Stimulated activated CD4-positive, alpha-beta T cell treated with anti-CD3 and anti-CD28 coated beads, Interleukin-2, amount 100 ng/mL, for 48 hours (primary cell): ENCODE results near the gene KIF1C.
A peak's percentile ranks its signal among the peaks of the same experiment; 100 is the strongest.

Experiments used
- DNase-seq, 2 donors: peaks; one replicate each; pipeline ENCODE4 v3.0.0-alpha.2; 2020

KIF1C gene

DNA sequence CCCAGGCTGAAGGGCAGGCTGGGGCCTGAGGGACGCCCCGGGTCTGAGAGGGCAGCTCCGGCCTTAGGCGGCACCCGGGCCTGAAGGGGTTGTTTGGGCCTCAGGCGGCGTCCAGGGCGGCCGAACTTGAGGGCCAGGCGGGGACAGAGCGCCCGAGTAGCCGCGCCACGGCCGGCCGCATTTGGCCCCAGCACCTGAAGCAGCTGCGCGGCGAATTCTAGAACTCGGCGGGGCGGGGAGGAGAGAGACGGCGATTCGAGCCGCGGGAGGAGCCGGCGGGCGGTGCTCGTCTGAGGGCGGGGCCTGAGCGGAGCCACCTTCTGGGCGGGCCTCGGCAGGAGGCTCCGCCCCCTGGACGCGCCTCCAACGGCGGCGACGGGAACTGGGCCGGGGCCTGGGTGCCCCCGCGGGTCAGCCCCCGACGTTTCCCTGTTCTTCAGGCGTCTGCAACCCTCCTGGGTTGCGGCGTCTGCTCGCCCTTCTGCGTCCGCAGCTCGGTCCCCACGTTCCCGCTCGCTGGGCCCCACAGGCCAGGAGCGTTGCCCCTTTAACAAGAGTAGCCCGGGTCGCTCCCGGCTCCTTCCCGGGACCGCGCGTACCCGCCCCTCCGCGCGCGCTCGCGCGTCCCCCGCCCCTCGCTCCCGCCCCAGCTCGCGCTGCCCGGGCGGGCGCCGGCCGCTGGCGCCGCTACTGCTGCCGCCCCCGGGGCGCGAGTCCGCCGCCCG is at the start of gene KIF1C, which contains the start of gene INCA1:
TSS of gene KIF1C (plus strand) at position 649 of the 725 bp plus-strand sequence. CDS start 2,297 bp downstream, outside the sequence.
TSS of gene INCA1 (minus strand) at position 221 of the 725 bp plus-strand sequence. CDS start 3,085 bp downstream, outside the sequence.
- DNase-seq: peak; percentile 89

DNA sequence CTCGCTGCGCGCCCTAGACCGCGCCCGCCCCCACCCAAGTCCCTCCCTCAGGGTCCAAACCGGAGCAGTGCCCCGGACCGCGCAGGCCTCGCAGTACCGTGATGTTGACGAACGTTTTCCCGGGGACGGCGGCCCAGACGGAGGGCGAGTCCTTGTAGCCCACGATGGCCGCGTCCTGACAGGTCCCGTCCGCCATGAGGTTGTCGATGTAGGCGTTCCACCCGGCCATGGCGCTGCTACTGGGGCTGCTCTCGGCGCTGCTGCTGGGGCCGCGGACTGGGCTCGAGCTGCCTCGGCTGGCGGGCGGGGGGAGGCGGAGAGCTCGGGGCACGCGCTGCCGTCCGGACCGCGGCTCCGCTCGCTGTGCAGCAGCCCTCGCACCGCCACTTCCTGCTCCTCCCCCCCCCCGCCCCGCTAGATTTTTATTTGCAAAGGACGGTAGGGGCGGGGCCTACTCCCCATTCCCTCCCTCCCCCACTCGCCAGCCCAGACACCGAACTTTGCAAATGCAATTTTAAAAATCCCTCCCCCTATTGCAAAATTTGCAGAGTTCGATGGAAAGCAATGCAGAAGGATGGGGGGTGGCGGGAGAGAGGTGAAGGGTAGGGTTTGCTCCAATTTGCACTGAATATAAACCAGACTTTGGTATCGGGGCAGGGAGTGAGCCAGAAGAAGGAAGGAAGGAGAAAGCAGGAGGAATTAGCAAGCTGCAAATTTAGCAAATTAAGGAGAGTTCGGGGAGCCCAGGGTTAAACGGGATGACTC is 49.4 kb upstream of the KIF1C start, which contains the start of gene PFN1:
TSS of gene PFN1 (minus strand) at position 365 of the 765 bp plus-strand sequence. CDS start at position 229, 136 bp downstream.
- peak; percentile 84 to 85 for DNase-seq

DNA sequence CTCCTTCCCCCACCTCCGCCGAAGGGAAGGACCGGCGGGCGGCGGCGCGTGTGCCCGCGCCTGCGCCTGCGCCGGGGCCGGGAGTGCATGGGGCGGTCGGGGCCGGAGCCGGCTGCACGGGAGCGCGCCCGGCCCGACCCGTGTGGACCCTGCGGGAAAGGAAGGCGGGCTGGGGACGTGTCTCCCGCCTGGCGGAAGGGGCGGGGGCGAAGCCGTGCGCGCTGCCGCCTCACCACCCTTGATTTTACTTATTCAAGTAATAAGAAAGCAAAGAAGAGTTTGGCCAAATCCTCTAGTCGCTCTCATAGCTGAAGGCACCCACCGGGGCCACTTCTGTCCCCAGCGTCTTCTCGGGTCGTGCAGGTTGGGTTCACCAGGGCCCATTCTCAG is 48.8 kb upstream of the KIF1C start:
- peak; percentile 66 to 75 for DNase-seq

DNA sequence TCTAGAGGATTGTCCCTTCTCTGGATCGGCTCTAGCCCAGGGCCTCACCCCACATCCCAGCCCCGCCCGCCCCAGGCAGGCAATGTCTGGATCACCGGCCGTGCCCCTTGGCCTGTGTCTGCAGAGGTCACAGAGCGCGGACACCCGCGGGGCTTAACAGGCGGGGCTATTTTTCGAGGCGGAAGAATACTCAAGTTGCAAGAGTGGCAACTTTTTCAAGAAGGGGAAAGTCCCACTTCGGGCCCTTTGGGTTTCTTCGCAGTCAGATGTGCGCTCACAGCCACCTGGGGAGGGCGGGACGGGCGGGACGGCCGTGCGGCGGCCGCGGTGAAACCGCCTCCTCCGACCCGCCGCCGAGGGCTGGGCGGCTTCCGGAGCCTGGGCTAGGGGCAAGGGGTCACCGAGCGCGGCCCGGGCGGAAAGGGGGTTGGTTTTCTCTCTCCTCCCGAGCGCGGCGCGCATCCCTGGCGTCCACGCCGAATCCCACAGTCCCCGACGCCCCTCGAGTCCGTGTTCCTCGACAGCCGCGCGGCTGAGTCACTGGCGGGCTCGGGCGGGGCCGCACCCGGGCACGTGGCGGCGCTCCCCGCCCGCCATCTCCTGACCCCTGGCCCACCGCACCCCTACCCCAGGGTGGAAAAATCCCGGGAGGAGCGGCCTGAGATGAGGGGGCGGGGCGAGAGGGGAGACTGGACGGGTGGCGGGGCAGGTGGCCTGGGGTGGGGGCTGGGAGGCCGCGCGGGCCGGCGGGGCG is 48.3 kb upstream of the KIF1C start:
- DNase-seq: peak; percentile 65 to 70

DNA sequence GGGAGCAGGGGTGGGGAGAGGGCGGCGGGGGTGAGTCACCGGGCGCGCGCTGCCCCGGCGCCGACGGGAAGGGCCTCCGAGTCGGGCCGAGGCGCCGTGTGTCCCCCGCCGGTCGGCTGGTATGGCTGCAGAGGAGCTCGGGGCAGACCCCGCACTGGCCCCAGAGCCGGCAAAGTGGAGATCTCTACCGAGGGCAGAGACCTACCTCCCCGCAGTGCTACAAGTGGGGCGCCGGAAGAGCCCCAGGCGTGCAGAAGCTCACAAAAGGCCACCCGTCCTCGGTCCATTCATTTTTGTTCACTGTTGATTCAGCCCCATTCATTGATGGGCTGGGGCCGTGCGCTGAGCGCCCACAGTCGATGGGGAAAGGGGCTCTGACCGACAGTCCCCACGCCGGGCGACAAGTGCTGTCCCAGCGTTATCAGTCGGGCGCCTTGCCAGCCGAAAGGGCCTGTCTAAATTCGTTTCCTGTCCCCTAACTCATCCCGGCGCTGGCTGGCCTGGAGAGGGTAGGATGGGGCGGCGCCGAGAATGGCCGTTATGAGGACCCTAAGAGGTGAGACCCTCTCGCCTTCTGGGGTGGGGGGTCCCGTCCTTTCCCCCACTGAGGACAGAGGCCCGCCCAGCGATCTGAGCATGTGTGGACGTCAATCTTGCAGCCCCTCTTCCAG is 47.5 kb upstream of the KIF1C start:
- DNase-seq: no peak

DNA sequence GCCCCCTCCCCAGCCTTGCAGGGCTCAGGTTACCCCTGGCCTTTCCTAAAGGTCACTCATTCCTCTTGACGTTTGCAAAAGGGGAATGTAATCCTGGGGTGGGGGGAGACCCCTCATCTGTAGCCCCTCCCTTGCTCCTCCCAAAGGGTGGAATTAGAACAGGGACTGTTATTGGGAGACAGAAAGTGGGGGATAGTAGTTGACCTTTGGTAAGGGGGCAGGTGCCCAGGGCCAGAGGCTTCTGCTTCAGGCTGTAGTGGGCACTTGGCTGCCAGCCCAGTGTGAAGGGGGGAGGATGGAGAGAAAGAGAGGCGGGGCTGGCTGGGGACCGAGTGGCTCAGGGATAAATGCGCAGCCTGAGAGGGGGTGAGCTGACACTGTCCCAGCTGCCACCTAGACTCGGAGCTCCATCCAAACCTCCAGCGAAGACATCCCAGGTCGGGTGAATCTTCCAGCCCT is 47.0 kb upstream of the KIF1C start, which contains the start of gene ENO3:
TSS of gene ENO3 (plus strand) at position 374 of the 459 bp plus-strand sequence. CDS start 711 bp downstream, outside the sequence.
- DNase-seq: no peak

DNA sequence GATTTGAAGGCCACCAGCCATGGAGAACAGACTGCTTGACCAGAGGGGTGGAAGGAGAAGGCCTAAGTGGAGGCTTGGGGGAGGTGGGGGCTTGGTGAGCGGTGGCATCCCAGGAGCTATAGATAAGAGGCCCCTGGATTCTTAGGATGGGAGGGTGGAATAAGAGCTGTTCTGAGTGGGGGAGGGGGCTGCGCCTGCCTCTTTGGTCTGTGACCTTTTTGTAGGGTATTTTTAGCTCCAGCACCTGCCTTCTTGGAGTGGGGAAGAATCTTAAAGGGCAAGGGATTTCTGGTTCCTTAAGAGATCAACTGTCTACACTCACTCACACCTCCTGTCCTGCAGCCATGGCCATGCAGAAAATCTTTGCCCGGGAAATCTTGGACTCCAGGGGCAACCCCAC is 46.3 kb upstream of the KIF1C start:
- no peak for DNase-seq

DNA sequence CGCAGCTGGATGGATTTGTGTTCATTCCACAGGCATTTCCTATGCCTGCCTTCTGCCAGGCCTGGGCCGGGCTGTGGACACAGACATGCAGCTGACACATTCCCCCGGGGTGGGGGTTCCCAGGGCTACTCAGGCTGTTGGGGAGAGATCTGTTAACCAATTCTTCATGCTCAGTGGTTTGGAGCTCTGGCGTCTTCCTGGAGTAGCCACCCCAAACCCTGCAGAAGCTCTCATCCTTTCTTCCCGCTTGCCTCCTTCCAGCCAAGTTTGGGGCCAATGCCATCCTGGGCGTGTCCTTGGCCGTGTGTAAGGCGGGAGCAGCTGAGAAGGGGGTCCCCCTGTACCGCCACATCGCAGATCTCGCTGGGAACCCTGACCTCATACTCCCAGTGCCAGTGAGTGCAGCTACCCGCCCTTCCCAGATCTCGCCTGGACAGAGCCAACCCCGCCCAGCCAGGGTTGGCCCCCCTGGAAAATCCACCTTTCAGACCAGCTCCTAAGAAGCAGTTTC is 44.2 kb upstream of the KIF1C start:
- DNase-seq: no peak

DNA sequence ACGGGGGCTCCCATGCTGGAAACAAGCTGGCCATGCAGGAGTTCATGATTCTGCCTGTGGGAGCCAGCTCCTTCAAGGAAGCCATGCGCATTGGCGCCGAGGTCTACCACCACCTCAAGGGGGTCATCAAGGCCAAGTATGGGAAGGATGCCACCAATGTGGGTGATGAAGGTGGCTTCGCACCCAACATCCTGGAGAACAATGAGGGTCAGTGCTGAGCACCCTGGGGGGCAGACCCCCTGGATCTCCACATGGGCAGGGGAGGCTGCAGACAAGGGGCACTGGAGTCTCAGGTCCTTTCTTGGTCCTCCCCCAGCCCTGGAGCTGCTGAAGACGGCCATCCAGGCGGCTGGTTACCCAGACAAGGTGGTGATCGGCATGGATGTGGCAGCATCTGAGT is 42.7 kb upstream of the KIF1C start:
- DNase-seq: no peak

DNA sequence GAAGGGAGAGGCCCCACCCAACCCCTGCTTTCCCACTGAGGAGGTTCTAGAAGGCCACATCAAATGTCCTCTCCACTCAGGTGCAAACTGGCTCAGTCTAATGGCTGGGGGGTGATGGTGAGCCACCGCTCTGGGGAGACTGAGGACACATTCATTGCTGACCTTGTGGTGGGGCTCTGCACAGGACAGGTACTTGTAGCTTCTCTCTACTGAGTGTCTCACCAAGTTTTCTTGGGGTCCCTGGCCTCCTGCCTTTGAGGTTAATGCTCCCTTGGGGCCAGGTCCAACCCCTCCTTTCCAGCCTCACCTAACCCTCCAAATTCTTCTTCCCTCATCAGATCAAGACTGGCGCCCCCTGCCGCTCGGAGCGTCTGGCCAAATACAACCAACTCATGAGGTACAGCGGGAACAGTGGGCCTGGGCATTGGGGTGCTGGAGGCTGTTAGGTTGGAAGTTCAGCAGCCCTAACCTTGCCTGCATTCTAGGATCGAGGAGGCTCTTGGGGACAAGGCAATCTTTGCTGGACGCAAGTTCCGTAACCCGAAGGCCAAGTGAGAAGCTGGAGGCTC is 41.2 kb upstream of the KIF1C start:
- peak in 1 of 2 donors; percentile 49 for DNase-seq

DNA sequence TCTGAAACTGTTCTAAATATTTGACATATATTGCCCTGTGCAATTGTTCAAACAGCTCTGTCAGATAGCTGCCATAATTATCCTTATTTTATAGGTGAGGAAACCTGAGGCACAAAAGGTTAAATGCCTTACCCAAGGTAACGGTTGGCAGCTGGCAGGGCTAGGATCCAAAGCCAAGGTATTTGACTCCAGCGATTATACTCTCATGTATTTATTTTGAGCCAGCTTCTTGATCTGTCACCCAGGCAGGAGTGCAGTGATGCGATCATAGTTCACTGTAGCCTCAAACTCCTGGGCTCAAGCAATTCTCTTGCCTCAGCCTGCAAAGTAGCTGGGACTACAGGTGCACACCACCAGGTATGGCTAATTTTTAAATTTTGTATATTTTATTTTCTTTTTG is 39.6 kb upstream of the KIF1C start:
- DNase-seq: no peak

DNA sequence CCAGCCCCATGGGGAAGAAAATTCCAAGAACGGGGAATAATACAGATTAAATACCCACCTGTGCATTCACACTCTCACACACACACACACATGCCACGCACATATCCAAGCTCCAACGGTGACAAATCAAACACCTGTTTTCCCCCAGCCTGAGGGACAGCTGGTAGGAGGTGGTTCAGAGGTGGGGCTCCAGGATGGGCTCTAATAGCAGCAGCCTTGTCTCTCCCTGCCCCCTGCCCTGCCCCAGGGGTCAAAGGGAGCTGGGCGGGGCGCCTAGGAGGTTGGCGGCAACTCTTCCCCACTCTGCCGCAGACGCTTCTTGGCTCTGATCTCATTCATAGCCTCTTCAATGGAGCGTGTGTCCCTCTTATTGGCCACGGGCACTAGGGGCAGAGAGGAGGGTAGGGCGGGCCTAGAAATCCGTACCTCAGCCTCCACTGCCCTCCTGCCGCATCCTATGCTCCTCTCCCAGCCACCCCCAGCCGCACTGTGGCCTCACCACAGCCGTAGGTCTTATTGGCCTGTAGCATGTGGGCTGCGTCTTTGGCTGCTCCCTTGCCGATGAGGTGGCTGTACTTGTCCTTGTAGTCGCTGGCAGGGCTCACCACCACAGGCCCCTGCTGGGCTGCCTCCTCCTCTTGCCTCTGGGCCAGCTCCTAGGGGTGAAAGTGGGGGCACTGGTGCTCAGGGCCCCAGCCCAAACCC is 38.3 kb upstream of the KIF1C start:
- no peak for DNase-seq

DNA sequence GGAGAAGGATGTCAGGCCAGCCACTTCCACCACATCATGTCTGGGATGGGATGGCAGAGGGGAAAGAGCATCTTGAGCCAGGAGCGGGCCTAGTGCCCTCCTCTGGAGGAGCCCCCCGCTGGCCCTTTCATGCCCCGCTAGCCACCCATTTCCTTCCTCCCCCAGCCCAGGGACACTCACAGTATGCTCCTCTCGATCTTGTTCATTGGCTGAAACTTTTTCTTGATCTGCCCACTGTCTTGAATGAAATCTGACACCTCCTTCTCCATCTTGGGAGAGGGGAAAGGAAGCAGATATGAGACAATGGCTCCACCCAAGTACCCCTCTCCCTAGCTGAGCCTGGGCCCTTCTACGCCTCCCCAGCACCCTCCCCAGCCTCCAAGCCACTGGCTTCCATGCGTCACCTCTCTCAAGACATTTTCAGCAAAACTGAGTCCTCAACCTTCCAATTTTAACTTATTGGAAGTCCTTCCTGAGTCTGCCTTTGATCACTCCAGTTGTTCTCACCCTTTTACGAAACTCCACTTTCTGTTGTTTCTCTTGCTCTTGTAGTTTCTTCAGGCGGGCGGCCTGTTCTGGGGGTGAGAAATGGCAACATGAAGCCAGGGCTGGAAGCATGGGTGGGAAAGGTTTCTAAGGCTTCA is 37.3 kb upstream of the KIF1C start:
- no peak for DNase-seq

DNA sequence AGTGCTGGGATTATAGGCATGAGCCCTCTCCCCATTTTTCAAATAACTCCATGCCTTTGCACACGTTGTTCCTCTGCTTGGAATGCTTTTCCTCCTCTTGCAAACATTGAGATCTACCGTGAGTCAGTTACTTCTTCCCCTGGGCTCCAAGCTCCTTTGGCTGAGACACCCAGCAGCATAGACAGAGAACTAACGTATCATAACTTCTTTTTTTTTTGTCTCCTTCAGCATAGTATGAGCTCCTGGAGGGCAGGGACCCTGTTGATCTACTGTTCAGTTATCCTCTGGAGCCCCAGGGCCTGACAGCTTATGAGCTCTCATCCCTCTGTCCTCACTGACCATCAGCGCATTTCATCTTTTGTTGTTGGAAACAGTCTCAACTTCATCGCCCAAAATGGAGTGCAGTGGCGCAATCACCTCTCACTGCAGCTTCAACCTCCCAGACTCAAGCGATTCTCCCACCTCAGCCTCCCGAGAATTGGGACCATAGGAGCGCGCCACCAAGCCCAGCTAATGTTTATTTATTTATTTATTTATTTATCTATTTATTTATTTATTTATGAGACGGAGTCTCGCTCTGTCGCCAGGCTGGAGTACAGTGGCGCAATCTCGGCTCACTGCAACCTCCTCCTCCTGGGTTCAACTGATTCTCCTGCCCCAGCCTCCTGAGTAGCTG is 32.3 kb upstream of the KIF1C start:
- no peak for DNase-seq

DNA sequence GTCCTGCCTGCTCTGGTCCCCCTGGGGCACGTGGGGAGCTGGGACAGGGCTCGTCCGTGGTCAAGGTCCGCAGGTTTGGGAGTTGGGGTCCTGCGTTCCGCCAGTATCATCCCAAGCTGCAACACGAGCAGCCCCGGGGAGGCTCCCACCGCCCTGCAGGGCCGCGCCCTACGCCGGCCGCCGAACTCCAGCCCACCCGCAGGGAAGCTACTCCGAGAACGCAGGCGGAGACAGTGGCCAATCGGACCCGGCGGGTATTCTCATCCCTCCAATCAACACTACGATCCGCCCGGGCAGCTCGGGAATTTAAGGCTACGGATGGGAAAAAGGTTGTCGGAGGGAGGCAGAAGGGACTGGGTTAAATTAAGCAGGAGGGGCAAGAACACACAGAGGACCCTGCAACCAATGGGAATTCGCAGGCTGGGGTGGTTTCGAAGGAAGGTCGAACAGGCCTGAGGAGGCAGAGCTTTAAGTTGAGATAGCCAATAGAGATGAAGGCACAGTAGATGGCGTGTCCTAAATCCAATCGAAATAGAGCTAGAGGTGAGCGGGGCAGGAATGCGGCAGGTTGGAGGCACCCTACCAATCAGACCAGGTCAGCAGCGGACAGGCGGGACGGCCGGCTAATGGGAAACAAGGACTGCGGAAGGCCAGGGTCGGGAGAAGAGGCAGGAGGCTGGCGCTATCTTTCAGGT is 30.8 kb upstream of the KIF1C start:
- DNase-seq: peak; percentile 79 to 84

DNA sequence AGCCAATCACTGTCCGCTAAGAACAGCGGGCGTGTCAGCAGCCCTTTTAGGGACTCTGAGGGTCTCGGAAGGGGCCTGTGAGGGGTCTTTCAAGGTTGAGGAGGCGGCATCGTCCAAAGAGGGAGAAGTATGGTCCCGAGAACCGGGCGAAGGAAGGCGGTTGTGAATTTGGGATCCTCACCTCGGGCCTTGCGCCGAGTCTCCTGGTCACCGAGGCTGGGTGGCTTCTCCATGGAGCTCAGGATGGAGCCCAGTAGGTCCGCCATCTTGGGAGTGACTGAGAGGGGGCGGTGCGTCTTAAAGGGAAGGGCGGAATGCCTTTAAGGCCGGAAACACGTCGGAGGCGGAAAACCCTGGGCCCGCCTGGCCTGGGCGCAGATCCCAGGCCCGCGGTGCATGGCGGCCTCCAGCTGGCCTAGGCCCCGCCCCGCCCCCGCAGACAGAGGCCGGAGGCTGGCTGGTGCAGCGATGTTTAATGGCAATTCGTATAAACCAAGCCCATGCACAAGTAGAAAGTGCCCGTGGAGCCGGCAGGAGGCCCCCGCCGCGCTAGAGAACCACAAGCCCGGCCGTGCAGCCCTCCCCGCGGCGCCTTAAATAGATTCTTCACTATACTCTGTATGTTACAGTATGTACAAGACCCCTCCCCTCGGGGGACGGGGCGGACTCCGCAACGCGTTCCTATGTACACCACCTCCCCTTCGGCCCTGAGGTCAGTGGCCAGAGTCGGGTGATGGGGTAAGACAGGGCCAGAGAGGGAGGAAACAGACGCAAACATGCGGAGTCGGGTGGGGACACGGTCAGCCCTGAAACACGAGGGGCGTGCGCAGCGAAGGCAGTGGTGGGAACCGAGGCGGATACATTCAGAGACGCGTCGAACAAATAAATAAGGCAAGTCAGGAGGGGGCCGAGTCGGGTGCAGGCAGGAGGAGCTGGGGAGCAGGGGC is 29.9 kb upstream of the KIF1C start, which contains the start of gene SPAG7:
TSS of gene SPAG7 (minus strand) at position 279 of the 947 bp plus-strand sequence. CDS start at position 266, 13 bp downstream.
- peak; percentile 90 to 92 for DNase-seq

DNA sequence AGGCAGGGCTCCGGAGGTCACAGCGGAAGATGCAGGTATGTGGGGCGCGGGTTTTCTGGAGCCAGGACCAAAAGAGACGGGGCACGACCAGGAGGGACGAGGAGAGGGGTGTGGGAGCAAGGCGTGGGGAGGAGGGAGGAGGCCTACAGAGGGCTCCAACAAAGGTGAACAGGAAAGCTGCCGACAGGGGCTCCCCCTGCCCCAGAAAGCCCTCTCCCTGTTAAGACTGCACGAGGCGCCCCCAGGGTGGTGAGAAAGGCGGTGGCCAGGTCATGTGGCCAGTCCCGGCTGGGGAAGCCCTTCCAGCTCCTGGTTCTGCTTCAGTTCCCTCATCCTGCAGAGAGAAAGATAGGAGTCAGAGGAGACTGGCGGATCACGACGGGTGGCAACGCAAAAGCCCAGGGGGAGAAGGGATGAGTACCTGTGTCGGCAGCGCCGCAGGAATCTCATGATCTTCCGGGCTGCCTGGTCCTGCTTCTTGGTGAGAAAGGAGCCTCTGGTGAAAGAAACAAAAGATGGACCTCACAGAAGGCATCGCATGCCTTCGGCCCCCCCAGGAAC is 29.2 kb upstream of the KIF1C start:
- DNase-seq: no peak
